GM19455 (cell line): ENCODE data around the gene MYO1A.
"Not testable (repeated sequence)": the region's sequence is repeated elsewhere in the genome, so short reads cannot be mapped to it uniquely, and the experiment has no call there.

Source experiments
- ATAC-seq: cut with Tn5 transposase; IDR thresholded peaks from one replicate; pipeline ENCODE4 v1.9.1; 2021; ENCODE audit not compliant: unreplicated experiment

MYO1A gene

GRCh38 chr12:57019983-57020719 lies 29.8 kb downstream of the MYO1A start:
- no peak for ATAC-seq

- no peak for ATAC-seq
These were observed 31.0 kb downstream of the MYO1A start for GRCh38 chr12:57018906-57019305.

- not testable (repeated sequence) for ATAC-seq
These were observed 31.6 kb downstream of the MYO1A start for GRCh38 chr12:57018353-57018752.

GRCh38 chr12:57016348-57016747 lies 33.6 kb downstream of the MYO1A start, which contains the start of gene TAC3:
TAC3 (minus strand) TSS chr12:57016529; CDS start chr12:57015797, 732 bp downstream.
- no peak for ATAC-seq

GRCh38 chr12:57012600-57013465 lies 37.1 kb downstream of the MYO1A start:
- peak; percentile 80 for ATAC-seq

- ATAC-seq = no peak
These were observed 38.2 kb downstream of the MYO1A start for GRCh38 chr12:57011438-57012424.

GRCh38 chr12:57010627-57011247 lies 39.2 kb downstream of the MYO1A start:
- ATAC-seq = no peak

- ATAC-seq = no peak
These were observed 39.8 kb downstream of the MYO1A start for GRCh38 chr12:57009949-57010626.

- ATAC-seq = no peak
These were observed 41.8 kb downstream of the MYO1A start for GRCh38 chr12:57008178-57008577.

- ATAC-seq = no peak
These were observed 43.0 kb downstream of the MYO1A start for GRCh38 chr12:57006809-57007475.

GRCh38 chr12:57005980-57006808 lies 43.7 kb downstream of the MYO1A start, which contains the start of gene ZBTB39:
ZBTB39 (minus strand) TSS chr12:57006546; CDS start chr12:57004917, 1,629 bp downstream.
- ATAC-seq = peak; percentile 60

- no peak for ATAC-seq
These were observed 45.3 kb downstream of the MYO1A start for GRCh38 chr12:57004651-57005050.

GRCh38 chr12:57003395-57003794 lies 46.5 kb downstream of the MYO1A start:
- no peak for ATAC-seq

GRCh38 chr12:57001448-57001906 lies 48.5 kb downstream of the MYO1A start:
- ATAC-seq = no peak

- ATAC-seq = no peak
These were observed 49.5 kb downstream of the MYO1A start for GRCh38 chr12:57000393-57000792.

- ATAC-seq = no peak
These were observed 50.5 kb downstream of the MYO1A start for GRCh38 chr12:56999456-56999855.

- peak; percentile 71 for ATAC-seq
These were observed 50.9 kb downstream of the MYO1A start for GRCh38 chr12:56998981-56999380.

- ATAC-seq = no peak
These were observed 51.6 kb downstream of the MYO1A start for GRCh38 chr12:56998316-56998715.
